PC-3 (cell line): Measurements from ENCODE around the gene SLC37A4. TPM values are rescaled to one million over a fixed set of nuclear protein-coding genes. Genes with fewer than 3 reads are reported as not detected.

Experiments
- ATAC-seq: fragments of 200-7000 bp; cut with Tn5 transposase; 2 replicates; pipeline ENCODE4 v1.9.1; 2020; ENCODE audit warnings: mild to moderate bottlenecking, moderate library complexity
- BruUV-seq: library from RNA; stranded (reverse); fragments of 400-500 nt; replicated peaks from 2 replicates; lab custom pipeline; 2021; lab: Mats Ljungman, UMichigan
- CTCF ChIA-PET: fragments of 300-600 bp; sonication (Branson Sonifier 250); formaldehyde crosslinking; loops from one replicate; lab custom pipeline; 2022; ENCODE audit warnings: antibody characterized with exemption; lab: Charles Lee
- POLR2A ChIA-PET: fragments of 300-600 bp; sonication (Branson Sonifier 250); formaldehyde crosslinking; loops from one replicate; lab custom pipeline; 2022; ENCODE audit warnings: antibody characterized with exemption; ENCODE audit not compliant: unreplicated experiment; lab: Charles Lee
- DNase-seq: peaks from one replicate; pipeline ENCODE4 v3.0.0-alpha.2; 2015
- H2AFZ ChIP-seq: fragments of 300-600 bp; sonication (generic); 2 replicates; pipeline ENCODE4 v1.6.0; 2016; ENCODE audit warnings: antibody characterized with exemption, low read length
- H3F3A ChIP-seq: fragments of 300-600 bp; sonication (generic); one replicate; pipeline ENCODE4 v1.6.0; 2017; ENCODE audit warnings: antibody characterized with exemption, low read length, control low read depth, mild to moderate bottlenecking; ENCODE audit not compliant: unreplicated experiment
- H3K27ac ChIP-seq: fragments of 300-600 bp; sonication (generic); 2 replicates; pipeline ENCODE4 v1.5.1; 2016; ENCODE audit warnings: mild to moderate bottlenecking, low read length
- H3K27me3 ChIP-seq: fragments of 300-600 bp; sonication (generic); 2 replicates; pipeline ENCODE4 v1.6.1; 2016; ENCODE audit warnings: low read length, mixed read lengths
- H3K36me3 ChIP-seq: fragments of 300-600 bp; sonication (generic); 2 replicates; pipeline ENCODE4 v1.6.1; 2016; ENCODE audit warnings: low read depth, mixed run types, low read length, mixed read lengths
- H3K4me1 ChIP-seq: fragments of 300-600 bp; sonication (generic); 2 replicates; pipeline ENCODE4 v1.5.1; 2016; ENCODE audit warnings: low read length; ENCODE audit not compliant: insufficient read depth
- H3K4me2 ChIP-seq: fragments of 300-600 bp; sonication (generic); 2 replicates; pipeline ENCODE4 v1.6.0; 2016; ENCODE audit warnings: low read length
- H3K4me3 ChIP-seq: fragments of 300-600 bp; sonication (generic); 2 replicates; pipeline ENCODE4 v1.5.1; 2016; ENCODE audit warnings: mild to moderate bottlenecking, low read length, mixed read lengths
- H3K79me2 ChIP-seq: fragments of 300-600 bp; sonication (generic); 2 replicates; pipeline ENCODE4 v1.6.1; 2017; ENCODE audit warnings: low read length, mixed read lengths
- H3K9ac ChIP-seq: fragments of 300-600 bp; sonication (generic); 2 replicates; pipeline ENCODE4 v1.6.0; 2016; ENCODE audit warnings: mild to moderate bottlenecking, low read length
- H3K9me2 ChIP-seq: fragments of 300-600 bp; sonication (generic); replicated peaks from 2 replicates; pipeline ENCODE4 v1.6.1; 2016; ENCODE audit warnings: mixed run types, low read length, mixed read lengths
- H3K9me3 ChIP-seq: fragments of 300-600 bp; sonication (generic); 2 replicates; pipeline ENCODE4 v1.6.1; 2016; ENCODE audit warnings: low read length, mixed read lengths
- H4K20me1 ChIP-seq: fragments of 300-600 bp; sonication (generic); 2 replicates; pipeline ENCODE4 v1.6.1; 2016; ENCODE audit warnings: low read length, mixed read lengths
- CTCF ChIP-seq: fragments of 300-600 bp; sonication (generic); conservative IDR thresholded peaks from 2 replicates; pipeline ENCODE4 v1.5.1; 2017; ENCODE audit warnings: antibody characterized with exemption, low read depth, mild to moderate bottlenecking, low read length
- EZH2 ChIP-seq: fragments of 300-600 bp; sonication (generic); IDR thresholded peaks from one replicate; pipeline ENCODE4 v1.6.1; 2017; ENCODE audit warnings: antibody characterized with exemption, mild to moderate bottlenecking, low read length; ENCODE audit not compliant: unreplicated experiment
- EZH2phosphoT487 ChIP-seq: fragments of 300-600 bp; sonication (generic); IDR thresholded peaks from 2 replicates; pipeline ENCODE4 v1.6.1; 2018; ENCODE audit warnings: mild to moderate bottlenecking, antibody characterized with exemption, low read length, borderline replicate concordance
- intact Hi-C: fragments of 100-400 bp; cut with micrococcal nuclease; formaldehyde crosslinking; loops from 2 replicates; pipeline ENCODE4 v1.9.0; 2023
- total RNA-seq: library from RNA; depleted of rRNA; stranded (reverse); fragments of >200 nt; gene quantifications from 2 replicates; pipeline ENCODE4 v1.2.3, GENCODE V29; 2014

SLC37A4 gene
- total RNA-seq, 1 experiment from 2014 or later: 31.4 TPM

- Histone ChIP-seq H3K4me2 (no peak overlapping the region), H3K4me3 (no peak overlapping the region), H3K27ac (no peak overlapping the region), H3K9me3 (no peaks in the 10 kb centered on the region), H4K20me1 (peaks cover 29% of the 10 kb centered on the region), H3F3A (peaks cover 30% of the 10 kb centered on the region), H3K4me1 (peaks cover 16% of the 10 kb centered on the region), H2AFZ (no peak overlapping the region), H3K36me3 (peaks cover 50% of the 10 kb centered on the region), H3K27me3 (no peaks in the 10 kb centered on the region), H3K79me2 (peaks cover 51% of the 10 kb centered on the region), H3K9me2 (no peaks in the 10 kb centered on the region), H3K9ac (no peak overlapping the region)
- ChIA-PET POLR2A (interaction anchor here (0.6 kb wide), 2 partner anchors 26 to 1359 kb away, joined by 3 to 8 read pairs; no protein-coding TSS in a partner anchor), CTCF (no interaction called here)
- DNase-seq: peak; percentile 29
- intact Hi-C loops: loop anchor here (5.0 kb wide), 1 partner anchor 42 kb away; the partner anchor contains the start of gene HYOU1
- BruUV-seq: no TSS peak
- TF ChIP-seq EZH2 (no peak), CTCF (peak; percentile 52)
- no peak for ATAC-seq
Measured at GRCh38 chr11:119015054-119015611, 15.5 kb downstream of the SLC37A4 start.

GRCh38 chr11:119014209-119014924, 16.3 kb downstream of the SLC37A4 start:
- CTCF ChIA-PET: no interaction called here
- intact Hi-C loops: no loop called here
- peaks cover 12% of the 10 kb centered on the region for H3K4me1 ChIP-seq
- no peak overlapping the region for H2AFZ ChIP-seq
- H3F3A ChIP-seq: peaks cover 30% of the 10 kb centered on the region
- no TSS peak for BruUV-seq
- peaks cover 25% of the 10 kb centered on the region for H4K20me1 ChIP-seq
- no peak for ATAC-seq
- no peak overlapping the region for H3K4me3 ChIP-seq
- H3K36me3 ChIP-seq: peaks cover 50% of the 10 kb centered on the region
- no peak for TF ChIP-seq EZH2phosphoT487
- no peaks in the 10 kb centered on the region for H3K9me2 ChIP-seq
- H3K9me3 ChIP-seq: no peaks in the 10 kb centered on the region
- no peak overlapping the region for H3K27ac ChIP-seq
- H3K27me3 ChIP-seq: no peaks in the 10 kb centered on the region
- no peak overlapping the region for H3K4me2 ChIP-seq
- peaks cover 43% of the 10 kb centered on the region for H3K79me2 ChIP-seq
- H3K9ac ChIP-seq: no peak overlapping the region
- POLR2A ChIA-PET: interaction anchor here (0.6 kb wide), 4 partner anchors 12 to 92 kb away, joined by 3 to 13 read pairs (median 8); no protein-coding TSS in a partner anchor
- no peak for DNase-seq

- Histone ChIP-seq H3K9me3 (no peaks in the 10 kb centered on the region), H3K9me2 (no peaks in the 10 kb centered on the region), H3K27ac (no peak overlapping the region), H3K4me2 (no peak overlapping the region), H3F3A (peaks cover 30% of the 10 kb centered on the region), H2AFZ (no peak overlapping the region), H3K4me1 (peaks cover 12% of the 10 kb centered on the region), H4K20me1 (peaks cover 24% of the 10 kb centered on the region), H3K9ac (no peak overlapping the region), H3K79me2 (peaks cover 30% of the 10 kb centered on the region), H3K36me3 (peaks cover 50% of the 10 kb centered on the region), H3K4me3 (no peak overlapping the region), H3K27me3 (no peaks in the 10 kb centered on the region)
- CTCF ChIA-PET: no interaction called here
- no TSS peak for BruUV-seq
- DNase-seq (no peak), ATAC-seq (no peak)
- POLR2A ChIA-PET: no interaction called here
- intact Hi-C loops: no loop called here
- TF ChIP-seq EZH2phosphoT487: no peak
- no peak for TF ChIP-seq EZH2
- no peak for TF ChIP-seq CTCF
Measured at GRCh38 chr11:119012629-119013170, 18.0 kb downstream of the SLC37A4 start.
